ENCODE data around the gene PIEZO2.

DNA sequence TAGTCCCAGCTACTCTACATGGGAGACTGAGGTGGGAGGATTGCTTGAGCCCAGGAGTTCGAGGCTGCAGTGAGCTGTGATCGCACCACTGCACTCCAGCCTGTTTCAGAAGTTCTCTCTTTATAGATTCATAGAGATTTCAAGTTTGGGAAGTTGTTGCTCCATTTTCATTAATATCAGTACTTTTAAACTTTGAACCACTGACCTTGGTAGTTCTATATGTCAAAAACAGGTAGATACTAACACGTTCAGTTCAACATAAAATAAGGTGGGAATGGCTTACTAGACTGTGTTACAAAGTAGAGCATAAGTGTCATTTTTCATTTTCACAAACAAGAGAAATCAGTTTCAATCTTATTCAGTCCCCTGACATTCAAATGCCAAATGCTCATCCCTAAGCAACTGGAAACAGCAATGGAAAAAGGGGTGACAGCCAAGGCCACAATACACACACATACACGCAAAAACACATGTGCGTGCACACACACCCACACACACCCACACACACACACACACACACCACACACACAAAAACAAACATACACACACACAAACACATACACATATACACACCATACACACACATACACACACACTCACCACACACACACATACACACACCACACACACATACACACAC, 71.7 kb downstream of the PIEZO2 start:
- no peak for TF ChIP-seq POLR2A (IDR thresholded peaks at IDR 0.05)
- TF ChIP-seq, protein P1, sequence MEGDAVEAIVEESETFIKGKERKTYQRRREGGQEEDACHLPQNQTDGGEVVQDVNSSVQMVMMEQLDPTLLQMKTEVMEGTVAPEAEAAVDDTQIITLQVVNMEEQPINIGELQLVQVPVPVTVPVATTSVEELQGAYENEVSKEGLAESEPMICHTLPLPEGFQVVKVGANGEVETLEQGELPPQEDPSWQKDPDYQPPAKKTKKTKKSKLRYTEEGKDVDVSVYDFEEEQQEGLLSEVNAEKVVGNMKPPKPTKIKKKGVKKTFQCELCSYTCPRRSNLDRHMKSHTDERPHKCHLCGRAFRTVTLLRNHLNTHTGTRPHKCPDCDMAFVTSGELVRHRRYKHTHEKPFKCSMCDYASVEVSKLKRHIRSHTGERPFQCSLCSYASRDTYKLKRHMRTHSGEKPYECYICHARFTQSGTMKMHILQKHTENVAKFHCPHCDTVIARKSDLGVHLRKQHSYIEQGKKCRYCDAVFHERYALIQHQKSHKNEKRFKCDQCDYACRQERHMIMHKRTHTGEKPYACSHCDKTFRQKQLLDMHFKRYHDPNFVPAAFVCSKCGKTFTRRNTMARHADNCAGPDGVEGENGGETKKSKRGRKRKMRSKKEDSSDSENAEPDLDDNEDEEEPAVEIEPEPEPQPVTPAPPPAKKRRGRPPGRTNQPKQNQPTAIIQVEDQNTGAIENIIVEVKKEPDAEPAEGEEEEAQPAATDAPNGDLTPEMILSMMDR (IDR thresholded peaks at IDR 0.05), result no peak
- no peak for TF ChIP-seq POLR2AphosphoS5 (IDR thresholded peaks at IDR 0.05)
- TF ChIP-seq EP300 (IDR thresholded peaks at IDR 0.05), result no peak
